Measurements from ENCODE around the gene DCPS.

DNA sequence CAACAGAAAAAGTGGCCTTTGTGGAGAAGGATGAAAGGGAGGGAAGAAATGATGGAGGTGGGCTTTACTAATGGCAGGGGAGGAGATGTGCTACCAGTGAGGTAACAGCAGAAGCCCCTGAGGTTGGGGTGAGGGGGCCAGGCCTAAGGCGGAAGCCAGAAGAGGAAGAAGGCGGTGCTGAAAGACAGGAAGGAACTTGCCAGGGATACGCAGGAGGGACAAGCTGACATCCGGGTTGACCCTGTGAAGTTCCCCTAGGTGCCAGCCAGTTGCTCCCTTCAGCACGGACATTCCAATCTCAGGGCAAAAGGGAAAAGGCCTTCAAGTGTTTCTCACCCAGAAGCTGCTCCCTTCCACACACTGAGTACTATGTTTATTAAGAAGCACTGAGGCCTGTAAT lies 23.3 kb upstream of the DCPS start:
- TF ChIP-seq CTCF (IDR thresholded peaks at IDR 0.05), result no peak
- no peak for TF ChIP-seq POLR2A (IDR thresholded peaks at IDR 0.05)
